ENCODE results near the gene TSR3.

Gene TSR3

DNA sequence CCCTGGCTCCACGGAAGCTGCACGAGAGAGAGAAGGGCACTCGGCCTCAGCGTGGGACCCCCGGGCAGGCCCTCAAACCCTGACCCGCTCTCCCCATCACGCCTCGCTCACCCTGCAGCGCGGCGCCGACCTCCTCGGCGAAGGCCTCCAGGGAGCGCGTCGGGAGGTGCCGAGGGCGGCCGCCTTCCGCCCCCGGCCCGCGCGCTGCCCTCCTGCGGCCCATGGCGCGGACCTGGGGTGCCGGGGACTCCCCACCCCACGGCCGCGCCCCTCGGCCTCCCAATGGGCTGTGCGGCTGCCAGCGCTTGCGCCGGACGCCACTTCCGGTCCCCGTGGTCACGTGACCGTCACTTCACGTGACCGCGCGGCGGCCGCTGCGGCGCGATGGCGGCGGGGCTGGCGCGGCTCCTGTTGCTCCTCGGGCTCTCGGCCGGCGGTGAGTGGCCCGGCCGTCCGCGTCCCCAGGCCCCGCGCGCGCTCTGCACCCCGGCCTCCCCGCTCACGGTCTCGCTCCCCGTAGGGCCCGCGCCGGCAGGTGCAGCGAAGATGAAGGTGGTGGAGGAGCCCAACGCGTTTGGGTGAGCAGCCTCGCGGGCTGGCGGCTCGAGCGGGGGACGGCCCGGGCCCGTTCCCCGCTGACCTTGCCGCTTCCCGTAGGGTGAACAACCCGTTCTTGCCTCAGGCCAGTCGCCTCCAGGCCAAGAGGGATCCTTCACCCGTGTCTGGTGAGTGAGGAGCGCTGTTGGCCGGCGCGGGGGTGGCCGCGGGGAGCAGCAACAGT lies at the start of gene TSR3, which contains the start of gene GNPTG:
TSS of gene TSR3 (minus strand) at position 297 of the 781 bp plus-strand sequence. CDS start at position 223, 74 bp downstream.
TSS of gene GNPTG (plus strand) at position 350 of the 781 bp plus-strand sequence. CDS start at position 385, 35 bp downstream.
- TF ChIP-seq, protein P1, sequence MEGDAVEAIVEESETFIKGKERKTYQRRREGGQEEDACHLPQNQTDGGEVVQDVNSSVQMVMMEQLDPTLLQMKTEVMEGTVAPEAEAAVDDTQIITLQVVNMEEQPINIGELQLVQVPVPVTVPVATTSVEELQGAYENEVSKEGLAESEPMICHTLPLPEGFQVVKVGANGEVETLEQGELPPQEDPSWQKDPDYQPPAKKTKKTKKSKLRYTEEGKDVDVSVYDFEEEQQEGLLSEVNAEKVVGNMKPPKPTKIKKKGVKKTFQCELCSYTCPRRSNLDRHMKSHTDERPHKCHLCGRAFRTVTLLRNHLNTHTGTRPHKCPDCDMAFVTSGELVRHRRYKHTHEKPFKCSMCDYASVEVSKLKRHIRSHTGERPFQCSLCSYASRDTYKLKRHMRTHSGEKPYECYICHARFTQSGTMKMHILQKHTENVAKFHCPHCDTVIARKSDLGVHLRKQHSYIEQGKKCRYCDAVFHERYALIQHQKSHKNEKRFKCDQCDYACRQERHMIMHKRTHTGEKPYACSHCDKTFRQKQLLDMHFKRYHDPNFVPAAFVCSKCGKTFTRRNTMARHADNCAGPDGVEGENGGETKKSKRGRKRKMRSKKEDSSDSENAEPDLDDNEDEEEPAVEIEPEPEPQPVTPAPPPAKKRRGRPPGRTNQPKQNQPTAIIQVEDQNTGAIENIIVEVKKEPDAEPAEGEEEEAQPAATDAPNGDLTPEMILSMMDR (IDR thresholded peaks at IDR 0.05; ENCODE audit: control extremely low read depth, extremely low read depth, low read depth, missing control alignments), result no peak
- ChIA-PET CTCF (interaction anchor here (1.1 to 1.5 kb wide), 3 partner anchors 10 to 354 kb away, joined by 3 to 6 read pairs (median 3); partner anchors contain the start of gene MAPK8IP3), POLR2A (no interaction called here)
- peak; percentile 94 for DNase-seq (ENCODE audit: extremely low spot score)

DNA sequence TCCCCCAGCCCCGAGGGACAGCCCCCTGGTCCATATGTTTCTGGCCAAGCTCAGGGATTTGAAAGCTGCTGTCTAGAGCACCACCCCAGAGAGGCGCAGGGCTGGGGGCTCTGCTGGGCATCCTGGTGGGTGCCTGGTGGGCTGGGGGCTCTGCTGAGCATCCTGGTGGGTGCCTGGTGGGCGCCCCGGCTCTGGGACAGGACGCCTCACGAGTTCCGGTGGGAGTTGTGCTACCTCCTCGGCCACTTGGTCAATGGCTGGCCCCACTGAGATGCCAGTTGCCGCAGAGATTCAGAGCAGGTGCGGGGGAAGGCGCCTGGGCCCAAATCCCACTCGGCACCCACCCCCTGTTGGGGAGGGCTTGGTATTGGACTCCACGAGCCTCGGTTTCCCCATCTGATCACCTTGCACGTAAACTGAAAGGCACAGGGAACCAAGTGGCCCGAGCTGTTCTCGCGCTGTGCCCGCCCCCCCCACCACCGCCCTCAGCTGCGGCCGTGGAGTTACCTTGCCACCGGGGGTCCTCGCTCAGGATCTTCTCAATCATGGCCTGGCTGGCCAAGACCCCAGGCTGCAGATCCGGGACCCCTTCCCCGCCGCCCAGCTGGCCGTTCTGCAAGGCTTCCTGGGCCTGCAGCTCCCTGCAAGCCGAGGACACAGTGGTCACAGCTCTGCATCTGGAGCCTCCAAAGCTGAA lies 49.5 kb upstream of the TSR3 start:
- TF ChIP-seq, protein P1 (IDR thresholded peaks at IDR 0.05; ENCODE audit: control extremely low read depth, extremely low read depth, low read depth, missing control alignments), result no peak
- DNase-seq (ENCODE audit: extremely low spot score), result no peak
- POLR2A ChIA-PET, result no interaction called here
- CTCF ChIA-PET, result interaction anchor here (1.2 to 1.4 kb wide), 2 partner anchors 11 to 38 kb away, joined by 3 to 4 read pairs; no protein-coding TSS in a partner anchor

DNA sequence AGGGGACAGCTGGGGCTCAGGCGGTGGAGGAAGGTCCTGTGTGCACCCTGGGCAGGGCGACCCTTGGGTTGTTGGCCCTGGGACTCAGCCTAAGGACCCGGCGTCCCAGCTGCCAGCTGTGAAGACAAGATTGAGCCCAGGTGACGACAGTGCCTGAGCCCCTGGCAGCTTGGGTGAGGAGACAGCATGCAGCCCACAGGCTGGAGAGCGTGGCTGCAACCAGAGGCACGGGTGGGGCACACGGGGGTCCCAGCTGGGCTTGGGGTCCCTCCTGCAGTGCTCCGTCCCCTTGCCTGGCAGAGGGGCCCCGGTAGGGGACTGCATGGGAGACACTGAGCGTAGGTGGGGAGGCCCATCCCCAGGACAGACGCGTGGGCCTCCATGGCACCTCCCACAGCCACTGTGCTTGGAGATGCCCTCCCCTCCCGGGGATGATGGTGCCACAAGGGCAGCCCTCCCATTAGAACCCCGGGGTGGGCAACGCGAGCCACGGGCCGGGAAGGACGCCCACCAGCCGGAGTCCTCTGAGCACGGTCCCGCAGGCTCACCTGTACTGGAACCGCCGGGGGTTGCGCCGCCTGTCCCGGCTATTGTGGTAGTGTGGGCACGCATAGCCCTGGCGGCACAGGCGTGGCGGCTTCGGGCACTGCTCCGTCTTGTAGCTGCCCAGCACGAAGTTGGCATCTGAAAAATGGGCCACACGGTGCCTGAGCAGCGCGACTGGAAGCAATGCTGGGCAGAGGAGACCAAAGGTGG lies 47.3 kb upstream of the TSR3 start:
- DNase-seq (ENCODE audit: extremely low spot score), result no peak

DNA sequence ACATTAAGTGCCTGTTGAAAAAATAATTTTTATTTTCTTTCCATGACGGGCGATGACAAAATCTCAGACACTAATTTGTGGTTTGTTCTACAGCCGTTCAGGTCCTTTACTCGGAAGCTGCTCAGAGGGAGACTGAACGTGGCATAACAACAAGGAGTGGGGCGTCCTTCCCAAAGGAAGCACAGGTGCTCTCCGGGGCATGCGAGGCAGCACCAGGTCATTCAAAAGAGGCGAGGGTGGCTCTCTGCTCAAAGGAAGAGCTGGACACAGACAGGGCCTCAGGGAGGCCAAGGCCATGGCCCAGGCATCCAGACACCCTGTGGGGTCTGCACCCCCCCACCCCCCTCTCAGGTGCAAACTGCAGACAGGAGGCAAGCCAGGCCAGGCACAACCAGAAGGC lies 46.7 kb upstream of the TSR3 start:
- TF ChIP-seq, protein P1 (IDR thresholded peaks at IDR 0.05; ENCODE audit: control extremely low read depth, extremely low read depth, low read depth, missing control alignments), result no peak
- CTCF ChIA-PET, result no interaction called here
- DNase-seq (ENCODE audit: extremely low spot score), result no peak
- POLR2A ChIA-PET, result no interaction called here

More for the DNA sequence above, 47.3 kb upstream of the TSR3 start:
- TF ChIP-seq, protein P1 (IDR thresholded peaks at IDR 0.05; ENCODE audit: control extremely low read depth, extremely low read depth, low read depth, missing control alignments), result no peak
- CTCF ChIA-PET, result no interaction called here
- POLR2A ChIA-PET, result no interaction called here

DNA sequence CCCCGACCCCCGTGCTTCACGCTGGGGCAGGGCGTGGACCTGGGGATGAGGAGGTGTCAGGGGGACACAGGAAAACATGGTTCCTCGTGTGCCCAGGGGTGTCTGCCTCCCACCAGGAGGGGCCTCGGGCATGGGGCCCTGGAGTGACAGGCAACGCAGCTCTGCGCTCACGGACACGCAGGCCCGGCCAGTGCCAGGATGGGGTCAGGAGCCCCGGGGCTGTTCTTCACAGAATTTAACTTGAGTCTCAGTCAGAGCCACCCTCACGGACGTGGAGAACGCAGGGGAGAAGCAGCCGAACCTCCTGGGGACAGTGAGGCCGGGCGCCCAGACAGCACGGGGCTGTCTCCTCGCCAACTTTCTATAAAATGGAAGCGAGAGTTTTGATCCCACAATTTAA lies 46.1 kb upstream of the TSR3 start:
- ChIA-PET POLR2A (no interaction called here), CTCF (no interaction called here)
- no peak for DNase-seq (ENCODE audit: extremely low spot score)
- TF ChIP-seq, protein P1 (IDR thresholded peaks at IDR 0.05; ENCODE audit: control extremely low read depth, extremely low read depth, low read depth, missing control alignments), result no peak

DNA sequence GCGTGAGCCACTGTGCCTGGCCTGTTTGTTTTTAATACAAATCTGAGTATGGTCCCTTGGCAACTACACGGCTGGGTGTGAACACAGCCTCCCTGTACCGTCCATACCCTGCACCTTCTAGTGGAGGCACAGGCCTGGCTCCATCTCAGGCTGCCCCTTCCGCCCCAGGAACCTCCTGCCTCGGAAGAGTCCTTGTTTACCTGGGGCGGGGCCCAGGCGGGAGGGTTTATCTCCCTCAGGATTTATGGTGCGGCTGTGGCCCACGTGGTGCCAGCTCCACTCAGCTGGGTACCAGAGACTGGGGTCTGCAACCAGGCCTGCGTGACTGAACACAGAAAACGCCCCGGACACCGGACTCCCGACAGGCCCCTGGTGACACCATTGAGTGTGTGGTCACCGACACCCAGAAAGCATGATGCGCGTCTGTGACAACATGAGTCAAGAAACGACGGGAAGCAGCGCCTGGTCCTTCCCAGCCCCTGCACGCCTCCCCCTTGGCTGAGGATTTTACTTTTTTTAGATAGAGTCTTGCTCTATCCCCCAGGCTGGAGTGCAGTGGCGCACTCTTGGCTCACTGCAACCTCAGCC lies 43.9 kb upstream of the TSR3 start:
- TF ChIP-seq, protein P1 (IDR thresholded peaks at IDR 0.05; ENCODE audit: control extremely low read depth, extremely low read depth, low read depth, missing control alignments), result no peak
- POLR2A ChIA-PET, result no interaction called here
- CTCF ChIA-PET, result interaction anchor here (1.3 kb wide), 1 partner anchor 32 kb away, joined by 7 read pairs; no protein-coding TSS in a partner anchor
- DNase-seq (ENCODE audit: extremely low spot score), result no peak

Data from GM10248 (cell line).